ENCODE data around the gene BST2.

The BST2 gene

GRCh38 chr19:17394891-17395415, 10.5 kb downstream of the BST2 start (continued):
- TF ChIP-seq, protein P1, sequence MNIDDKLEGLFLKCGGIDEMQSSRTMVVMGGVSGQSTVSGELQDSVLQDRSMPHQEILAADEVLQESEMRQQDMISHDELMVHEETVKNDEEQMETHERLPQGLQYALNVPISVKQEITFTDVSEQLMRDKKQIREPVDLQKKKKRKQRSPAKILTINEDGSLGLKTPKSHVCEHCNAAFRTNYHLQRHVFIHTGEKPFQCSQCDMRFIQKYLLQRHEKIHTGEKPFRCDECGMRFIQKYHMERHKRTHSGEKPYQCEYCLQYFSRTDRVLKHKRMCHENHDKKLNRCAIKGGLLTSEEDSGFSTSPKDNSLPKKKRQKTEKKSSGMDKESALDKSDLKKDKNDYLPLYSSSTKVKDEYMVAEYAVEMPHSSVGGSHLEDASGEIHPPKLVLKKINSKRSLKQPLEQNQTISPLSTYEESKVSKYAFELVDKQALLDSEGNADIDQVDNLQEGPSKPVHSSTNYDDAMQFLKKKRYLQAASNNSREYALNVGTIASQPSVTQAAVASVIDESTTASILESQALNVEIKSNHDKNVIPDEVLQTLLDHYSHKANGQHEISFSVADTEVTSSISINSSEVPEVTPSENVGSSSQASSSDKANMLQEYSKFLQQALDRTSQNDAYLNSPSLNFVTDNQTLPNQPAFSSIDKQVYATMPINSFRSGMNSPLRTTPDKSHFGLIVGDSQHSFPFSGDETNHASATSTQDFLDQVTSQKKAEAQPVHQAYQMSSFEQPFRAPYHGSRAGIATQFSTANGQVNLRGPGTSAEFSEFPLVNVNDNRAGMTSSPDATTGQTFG (tag by site-specific recombination; IDR thresholded peaks at IDR 0.05; ENCODE audit: borderline replicate concordance) = no peak
- TF ChIP-seq, protein P2, sequence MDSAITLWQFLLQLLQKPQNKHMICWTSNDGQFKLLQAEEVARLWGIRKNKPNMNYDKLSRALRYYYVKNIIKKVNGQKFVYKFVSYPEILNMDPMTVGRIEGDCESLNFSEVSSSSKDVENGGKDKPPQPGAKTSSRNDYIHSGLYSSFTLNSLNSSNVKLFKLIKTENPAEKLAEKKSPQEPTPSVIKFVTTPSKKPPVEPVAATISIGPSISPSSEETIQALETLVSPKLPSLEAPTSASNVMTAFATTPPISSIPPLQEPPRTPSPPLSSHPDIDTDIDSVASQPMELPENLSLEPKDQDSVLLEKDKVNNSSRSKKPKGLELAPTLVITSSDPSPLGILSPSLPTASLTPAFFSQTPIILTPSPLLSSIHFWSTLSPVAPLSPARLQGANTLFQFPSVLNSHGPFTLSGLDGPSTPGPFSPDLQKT (IDR thresholded peaks at IDR 0.05; ENCODE audit: borderline replicate concordance, low read depth, low read length) = no peak
- TF ChIP-seq KLF1 (tag by site-specific recombination; IDR thresholded peaks at IDR 0.05) (peak; percentile 40; the same call in 1 of the 2 replicates), MYNN (tag by site-specific recombination; IDR thresholded peaks at IDR 0.05; ENCODE audit: borderline replicate concordance) (no peak), ZXDB (tag by site-specific recombination; IDR thresholded peaks at IDR 0.05) (peak; percentile 74), ZNF785 (tag by site-specific recombination; IDR thresholded peaks at IDR 0.05) (peak; percentile 31; the same call in 1 of the 2 replicates), ZBTB6 (tag by site-specific recombination; IDR thresholded peaks at IDR 0.05) (no peak), KLF16 (tag by site-specific recombination; IDR thresholded peaks at IDR 0.05) (no peak), ZNF341 (tag by site-specific recombination; IDR thresholded peaks at IDR 0.05; ENCODE audit: low read depth) (peak; percentile 82), ZNF394 (tag by site-specific recombination; IDR thresholded peaks at IDR 0.05; ENCODE audit: borderline replicate concordance) (no peak; the same call in 1 of the 2 replicates), ZNF639 (tag by site-specific recombination; IDR thresholded peaks at IDR 0.05) (peak; percentile 79), ZNF133 (tag by site-specific recombination; IDR thresholded peaks at IDR 0.05) (no peak), OSR2 (tag by site-specific recombination; IDR thresholded peaks at IDR 0.05) (0 out of 2 replicates have a peak, but pooled peaks have one; percentile 10), KLF8 (tag by site-specific recombination; IDR thresholded peaks at IDR 0.05) (peak; percentile 78), GLI4 (tag by site-specific recombination; IDR thresholded peaks at IDR 0.05) (0 out of 2 replicates have a peak, but pooled peaks have one; percentile 51), ZNF121 (tag by site-specific recombination; IDR thresholded peaks at IDR 0.05) (peak; percentile 99), ZBTB21 (tag by site-specific recombination; IDR thresholded peaks at IDR 0.05) (no peak), ZNF623 (tag by site-specific recombination; IDR thresholded peaks at IDR 0.05) (peak; percentile 16; the same call in 1 of the 2 replicates), GLI2 (tag by site-specific recombination; IDR thresholded peaks at IDR 0.05; ENCODE audit: borderline replicate concordance, low read depth) (no peak), ZSCAN5A (tag by site-specific recombination; IDR thresholded peaks at IDR 0.05) (no peak; the same call in 1 of the 2 replicates), SCRT2 (tag by site-specific recombination; IDR thresholded peaks at IDR 0.05) (peak; percentile 56)
- TF ChIP-seq, protein P3, sequence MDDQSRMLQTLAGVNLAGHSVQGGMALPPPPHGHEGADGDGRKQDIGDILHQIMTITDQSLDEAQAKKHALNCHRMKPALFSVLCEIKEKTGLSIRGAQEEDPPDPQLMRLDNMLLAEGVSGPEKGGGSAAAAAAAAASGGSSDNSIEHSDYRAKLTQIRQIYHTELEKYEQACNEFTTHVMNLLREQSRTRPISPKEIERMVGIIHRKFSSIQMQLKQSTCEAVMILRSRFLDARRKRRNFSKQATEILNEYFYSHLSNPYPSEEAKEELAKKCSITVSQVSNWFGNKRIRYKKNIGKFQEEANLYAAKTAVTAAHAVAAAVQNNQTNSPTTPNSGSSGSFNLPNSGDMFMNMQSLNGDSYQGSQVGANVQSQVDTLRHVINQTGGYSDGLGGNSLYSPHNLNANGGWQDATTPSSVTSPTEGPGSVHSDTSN (CRISPR knock-in tag; IDR thresholded peaks at IDR 0.05) = no peak
- TF ChIP-seq, protein P4, sequence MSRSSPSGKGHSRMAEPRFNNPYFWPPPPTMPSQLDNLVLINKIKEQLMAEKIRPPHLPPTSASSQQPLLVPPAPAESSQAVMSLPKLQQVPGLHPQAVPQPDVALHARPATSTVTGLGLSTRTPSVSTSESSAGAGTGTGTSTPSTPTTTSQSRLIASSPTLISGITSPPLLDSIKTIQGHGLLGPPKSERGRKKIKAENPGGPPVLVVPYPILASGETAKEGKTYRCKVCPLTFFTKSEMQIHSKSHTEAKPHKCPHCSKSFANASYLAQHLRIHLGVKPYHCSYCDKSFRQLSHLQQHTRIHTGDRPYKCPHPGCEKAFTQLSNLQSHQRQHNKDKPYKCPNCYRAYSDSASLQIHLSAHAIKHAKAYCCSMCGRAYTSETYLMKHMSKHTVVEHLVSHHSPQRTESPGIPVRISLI (tag by site-specific recombination; IDR thresholded peaks at IDR 0.05) = no peak
- TF ChIP-seq, protein P5, sequence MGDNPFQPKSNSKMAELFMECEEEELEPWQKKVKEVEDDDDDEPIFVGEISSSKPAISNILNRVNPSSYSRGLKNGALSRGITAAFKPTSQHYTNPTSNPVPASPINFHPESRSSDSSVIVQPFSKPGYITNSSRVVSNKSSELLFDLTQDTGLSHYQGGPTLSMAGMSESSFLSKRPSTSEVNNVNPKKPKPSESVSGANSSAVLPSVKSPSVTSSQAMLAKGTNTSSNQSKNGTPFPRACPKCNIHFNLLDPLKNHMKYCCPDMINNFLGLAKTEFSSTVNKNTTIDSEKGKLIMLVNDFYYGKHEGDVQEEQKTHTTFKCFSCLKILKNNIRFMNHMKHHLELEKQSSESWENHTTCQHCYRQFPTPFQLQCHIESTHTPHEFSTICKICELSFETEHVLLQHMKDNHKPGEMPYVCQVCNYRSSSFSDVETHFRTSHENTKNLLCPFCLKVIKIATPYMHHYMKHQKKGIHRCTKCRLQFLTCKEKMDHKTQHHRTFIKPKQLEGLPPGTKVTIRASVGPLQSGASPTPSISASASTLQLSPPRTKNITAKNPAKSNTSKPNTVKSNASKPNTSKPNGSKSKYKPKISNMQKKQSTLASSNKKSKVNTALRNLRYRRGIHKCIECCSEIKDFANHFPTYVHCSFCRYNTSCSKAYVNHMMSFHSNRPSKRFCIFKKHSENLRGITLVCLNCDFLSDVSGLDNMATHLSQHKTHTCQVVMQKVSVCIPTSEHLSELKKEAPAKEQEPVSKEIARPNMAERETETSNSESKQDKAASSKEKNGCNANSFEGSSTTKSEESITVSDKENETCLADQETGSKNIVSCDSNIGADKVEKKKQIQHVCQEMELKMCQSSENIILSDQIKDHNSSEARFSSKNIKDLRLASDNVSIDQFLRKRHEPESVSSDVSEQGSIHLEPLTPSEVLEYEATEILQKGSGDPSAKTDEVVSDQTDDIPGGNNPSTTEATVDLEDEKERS (tag by site-specific recombination; IDR thresholded peaks at IDR 0.05) = peak; percentile 73; the same call in 1 of the 2 replicates

Measured in HEK293 (cell line).